ENCODE measurements around the gene MAMDC4.

DNA sequence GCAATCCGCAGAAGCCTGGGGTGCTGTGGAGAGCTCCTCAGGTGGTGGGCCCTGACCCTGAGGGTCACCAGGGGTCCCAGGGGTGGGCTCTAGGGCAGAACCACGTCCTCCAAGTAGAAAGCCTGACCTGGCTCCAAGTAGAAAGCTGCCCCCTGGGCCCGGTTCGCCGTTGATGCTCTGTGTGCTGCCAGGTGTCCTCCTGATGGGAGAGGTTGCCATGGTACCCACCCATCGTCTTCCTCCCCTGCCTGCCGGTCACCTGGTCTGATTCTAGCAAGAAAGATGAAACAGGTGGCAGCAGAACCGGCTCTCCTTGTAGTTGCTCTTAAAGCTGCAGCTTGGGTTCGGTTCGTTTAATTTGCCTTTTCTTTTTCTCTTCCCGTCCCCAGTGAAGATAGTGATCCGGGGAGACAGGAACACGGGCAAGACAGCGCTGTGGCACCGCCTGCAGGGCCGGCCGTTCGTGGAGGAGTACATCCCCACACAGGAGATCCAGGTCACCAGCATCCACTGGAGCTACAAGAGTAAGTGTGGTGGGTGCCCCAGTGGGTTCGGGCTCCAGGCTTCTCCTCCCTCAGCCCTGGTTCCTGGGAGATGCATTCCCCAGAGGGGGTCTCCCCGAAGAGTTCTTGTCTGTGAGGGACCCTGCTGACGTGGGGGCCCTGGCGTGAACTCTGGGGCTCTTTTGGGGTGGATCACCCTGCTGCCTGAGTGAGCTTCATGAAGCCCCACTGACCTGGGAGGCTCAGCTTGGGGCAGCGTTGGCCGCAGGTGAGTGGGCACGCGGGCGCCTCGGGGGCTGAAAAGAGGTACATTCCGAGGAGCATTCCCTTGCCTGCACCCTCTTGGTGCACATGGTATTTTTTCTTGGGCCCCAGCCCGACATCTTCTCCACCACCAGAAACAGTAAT lies 28.8 kb upstream of the MAMDC4 start:
- TF ChIP-seq EP300 (IDR thresholded peaks at IDR 0.05) (no peak), POLR2A (IDR thresholded peaks at IDR 0.05) (no peak)
- TF ChIP-seq, protein P1, sequence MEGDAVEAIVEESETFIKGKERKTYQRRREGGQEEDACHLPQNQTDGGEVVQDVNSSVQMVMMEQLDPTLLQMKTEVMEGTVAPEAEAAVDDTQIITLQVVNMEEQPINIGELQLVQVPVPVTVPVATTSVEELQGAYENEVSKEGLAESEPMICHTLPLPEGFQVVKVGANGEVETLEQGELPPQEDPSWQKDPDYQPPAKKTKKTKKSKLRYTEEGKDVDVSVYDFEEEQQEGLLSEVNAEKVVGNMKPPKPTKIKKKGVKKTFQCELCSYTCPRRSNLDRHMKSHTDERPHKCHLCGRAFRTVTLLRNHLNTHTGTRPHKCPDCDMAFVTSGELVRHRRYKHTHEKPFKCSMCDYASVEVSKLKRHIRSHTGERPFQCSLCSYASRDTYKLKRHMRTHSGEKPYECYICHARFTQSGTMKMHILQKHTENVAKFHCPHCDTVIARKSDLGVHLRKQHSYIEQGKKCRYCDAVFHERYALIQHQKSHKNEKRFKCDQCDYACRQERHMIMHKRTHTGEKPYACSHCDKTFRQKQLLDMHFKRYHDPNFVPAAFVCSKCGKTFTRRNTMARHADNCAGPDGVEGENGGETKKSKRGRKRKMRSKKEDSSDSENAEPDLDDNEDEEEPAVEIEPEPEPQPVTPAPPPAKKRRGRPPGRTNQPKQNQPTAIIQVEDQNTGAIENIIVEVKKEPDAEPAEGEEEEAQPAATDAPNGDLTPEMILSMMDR (IDR thresholded peaks at IDR 0.05), result no peak

All from gastroesophageal sphincter (tissue), 3 donors.